ENCODE data around the gene FOXJ3. TPM values are rescaled to one million over a fixed set of nuclear protein-coding genes. Genes with fewer than 3 reads are reported as not detected.
A peak's percentile ranks its signal among the peaks of the same experiment; 100 is the strongest.

The FOXJ3 gene
- total RNA-seq, 3 donors from 2014 or later = 52.6 to 82.7 (median 57.7) TPM

DNA sequence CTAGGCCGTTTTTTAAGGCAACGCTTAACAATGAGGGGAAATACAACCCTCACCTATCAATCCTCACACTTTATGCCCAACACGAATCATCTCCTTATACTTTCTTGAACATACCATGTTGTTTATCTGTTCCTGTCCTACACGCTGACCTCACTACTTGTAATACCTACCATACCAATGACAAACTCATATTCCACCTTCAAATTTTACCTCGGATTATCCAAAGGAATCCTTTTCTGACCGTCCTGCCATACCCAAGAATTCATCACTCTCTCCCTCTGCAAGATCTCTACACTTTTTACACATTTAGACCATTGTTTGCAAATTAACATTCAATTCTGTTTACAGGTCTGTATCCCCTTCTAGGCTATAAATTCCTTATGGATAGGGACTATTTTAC is 106.1 kb downstream of the FOXJ3 start:
- TF ChIP-seq, protein P1, sequence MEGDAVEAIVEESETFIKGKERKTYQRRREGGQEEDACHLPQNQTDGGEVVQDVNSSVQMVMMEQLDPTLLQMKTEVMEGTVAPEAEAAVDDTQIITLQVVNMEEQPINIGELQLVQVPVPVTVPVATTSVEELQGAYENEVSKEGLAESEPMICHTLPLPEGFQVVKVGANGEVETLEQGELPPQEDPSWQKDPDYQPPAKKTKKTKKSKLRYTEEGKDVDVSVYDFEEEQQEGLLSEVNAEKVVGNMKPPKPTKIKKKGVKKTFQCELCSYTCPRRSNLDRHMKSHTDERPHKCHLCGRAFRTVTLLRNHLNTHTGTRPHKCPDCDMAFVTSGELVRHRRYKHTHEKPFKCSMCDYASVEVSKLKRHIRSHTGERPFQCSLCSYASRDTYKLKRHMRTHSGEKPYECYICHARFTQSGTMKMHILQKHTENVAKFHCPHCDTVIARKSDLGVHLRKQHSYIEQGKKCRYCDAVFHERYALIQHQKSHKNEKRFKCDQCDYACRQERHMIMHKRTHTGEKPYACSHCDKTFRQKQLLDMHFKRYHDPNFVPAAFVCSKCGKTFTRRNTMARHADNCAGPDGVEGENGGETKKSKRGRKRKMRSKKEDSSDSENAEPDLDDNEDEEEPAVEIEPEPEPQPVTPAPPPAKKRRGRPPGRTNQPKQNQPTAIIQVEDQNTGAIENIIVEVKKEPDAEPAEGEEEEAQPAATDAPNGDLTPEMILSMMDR (IDR thresholded peaks at IDR 0.05) = no peak
- TF ChIP-seq POLR2AphosphoS5 (IDR thresholded peaks at IDR 0.05) = no peak
- no peak for TF ChIP-seq POLR2A (IDR thresholded peaks at IDR 0.05)
- no peaks in the 10 kb centered on the region for H3K27me3 ChIP-seq
- no peaks in the 10 kb centered on the region for H3K9me3 ChIP-seq
- H3K4me3 ChIP-seq = no peak overlapping the region
- intact Hi-C loops (cut with DNase I; ENCODE audit: low total_unique reads) = no loop called here
- H3K36me3 ChIP-seq = no peaks in the 10 kb centered on the region
- H3K27ac ChIP-seq = no peak overlapping the region
- H3K4me1 ChIP-seq = no peaks in the 10 kb centered on the region
- no peak for DNase-seq (ENCODE audit: low spot score in 2 of 2)

DNA sequence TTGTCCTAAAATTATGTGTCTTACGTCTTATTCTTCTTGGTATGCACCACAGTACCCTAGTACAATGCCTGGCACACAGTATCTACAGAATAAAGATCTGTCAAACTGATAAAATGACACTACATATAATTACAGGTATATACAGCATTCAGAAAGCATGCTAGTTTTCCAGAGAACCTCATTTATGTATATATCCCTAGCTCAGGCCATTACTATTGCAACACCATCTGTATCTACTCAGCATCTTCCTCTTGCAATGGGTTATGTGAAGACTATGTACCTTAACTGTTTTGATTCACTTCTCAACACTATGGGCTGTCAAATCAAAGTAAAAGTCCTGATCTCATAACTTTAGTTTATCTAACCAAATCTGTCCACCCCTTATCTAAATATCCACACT is 112.0 kb downstream of the FOXJ3 start:
- Histone ChIP-seq H3K4me3 (no peak overlapping the region), H3K4me1 (no peaks in the 10 kb centered on the region)
- DNase-seq (ENCODE audit: low spot score in 2 of 2) = no peak

DNA sequence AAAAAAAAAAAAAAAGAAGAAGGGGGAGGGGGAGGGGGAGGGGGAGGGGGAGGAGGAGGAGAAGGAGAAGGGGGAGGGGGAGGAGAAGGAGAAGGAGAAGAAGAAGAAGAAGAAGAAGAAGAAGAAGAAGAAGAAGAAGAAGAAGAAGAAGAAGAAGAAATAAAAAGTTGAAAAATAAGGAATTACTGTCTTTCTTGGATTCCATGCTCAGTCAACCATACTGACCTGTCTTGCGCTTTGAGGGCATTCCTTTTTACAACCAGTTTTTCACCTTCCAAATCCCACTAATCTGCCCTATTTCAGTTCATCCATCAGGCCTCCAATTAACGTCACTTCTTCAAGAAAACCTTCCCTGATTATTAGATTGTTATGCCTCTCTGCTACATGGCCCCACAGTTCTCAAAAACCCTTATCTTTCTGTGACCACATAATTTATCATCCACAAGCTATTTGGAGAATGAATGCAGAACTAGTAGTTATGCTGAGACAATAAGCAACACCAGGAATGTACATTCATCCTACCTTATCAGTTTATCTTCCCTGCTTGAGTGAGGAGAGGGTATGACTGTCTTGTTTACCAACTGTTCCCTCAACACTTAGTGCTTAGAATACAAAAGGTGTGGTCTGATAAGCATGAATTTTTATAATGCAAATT is 113.0 kb downstream of the FOXJ3 start:
- Histone ChIP-seq H3K9me3 (no peaks in the 10 kb centered on the region), H3K4me1 (no peaks in the 10 kb centered on the region), H3K4me3 (no peak overlapping the region), H3K27me3 (no peaks in the 10 kb centered on the region), H3K27ac (no peak overlapping the region), H3K36me3 (no peaks in the 10 kb centered on the region)
- TF ChIP-seq POLR2AphosphoS5 (IDR thresholded peaks at IDR 0.05) (no peak), POLR2A (IDR thresholded peaks at IDR 0.05) (no peak)
- TF ChIP-seq, protein P1 (IDR thresholded peaks at IDR 0.05) = no peak
- no peak for DNase-seq (ENCODE audit: low spot score in 2 of 2)
- intact Hi-C loops (cut with DNase I; ENCODE audit: low total_unique reads) = no loop called here

More for the DNA sequence above, 112.0 kb downstream of the FOXJ3 start:
- Histone ChIP-seq H3K36me3 (no peaks in the 10 kb centered on the region), H3K27me3 (no peaks in the 10 kb centered on the region), H3K27ac (no peak overlapping the region), H3K9me3 (no peaks in the 10 kb centered on the region)
- intact Hi-C loops (cut with DNase I; ENCODE audit: low total_unique reads) = no loop called here
- TF ChIP-seq, protein P1 (IDR thresholded peaks at IDR 0.05) = no peak
- TF ChIP-seq POLR2A (IDR thresholded peaks at IDR 0.05) (no peak), POLR2AphosphoS5 (IDR thresholded peaks at IDR 0.05) (no peak)

DNA sequence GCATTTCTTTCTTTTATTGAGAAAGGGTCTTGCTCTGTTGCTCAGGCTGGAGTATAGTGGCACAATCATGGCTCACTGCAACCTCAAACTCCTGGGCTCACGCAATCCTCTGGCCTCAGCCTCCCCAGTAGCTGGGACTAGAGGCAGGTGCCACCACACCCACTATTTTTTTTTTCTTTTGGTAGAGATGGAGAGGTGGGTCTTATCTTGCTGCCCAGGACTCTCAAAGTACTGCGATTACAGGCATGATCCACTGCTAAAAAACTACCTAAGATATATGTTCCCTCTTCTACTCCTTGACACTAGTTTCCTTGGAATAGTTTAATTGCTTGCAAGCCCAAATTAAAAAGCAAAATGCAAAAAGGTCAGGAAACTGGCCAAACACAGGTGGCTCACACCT is 113.6 kb downstream of the FOXJ3 start:
- no peak for DNase-seq (ENCODE audit: low spot score in 2 of 2)
- Histone ChIP-seq H3K4me1 (no peaks in the 10 kb centered on the region), H3K4me3 (no peak overlapping the region), H3K36me3 (no peaks in the 10 kb centered on the region), H3K9me3 (no peaks in the 10 kb centered on the region), H3K27me3 (no peaks in the 10 kb centered on the region), H3K27ac (no peak overlapping the region)
- TF ChIP-seq POLR2AphosphoS5 (IDR thresholded peaks at IDR 0.05) = no peak
- no peak for TF ChIP-seq POLR2A (IDR thresholded peaks at IDR 0.05)
- intact Hi-C loops (cut with DNase I; ENCODE audit: low total_unique reads) = no loop called here

DNA sequence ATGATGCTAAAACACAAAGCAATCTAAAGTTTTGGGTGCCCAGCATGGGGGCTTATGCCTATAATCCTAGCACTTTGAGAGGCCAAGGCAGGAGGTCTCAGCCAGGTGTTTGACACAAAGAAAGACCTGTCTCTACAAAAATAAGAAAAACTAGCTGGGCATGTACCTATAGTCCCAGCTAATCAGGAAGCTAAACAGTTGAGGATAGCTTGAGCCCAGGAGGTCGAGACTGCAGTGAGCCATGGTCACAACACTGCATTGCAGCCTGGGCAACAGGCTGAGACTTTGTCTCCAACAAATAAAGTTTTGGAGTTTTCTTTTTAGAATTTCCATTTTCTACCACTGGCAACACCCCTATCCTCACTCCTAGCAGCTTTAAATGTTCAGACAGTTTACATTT is 115.4 kb downstream of the FOXJ3 start:
- TF ChIP-seq POLR2AphosphoS5 (IDR thresholded peaks at IDR 0.05) = no peak
- no peak overlapping the region for H3K4me3 ChIP-seq
- intact Hi-C loops (cut with DNase I; ENCODE audit: low total_unique reads) = no loop called here
- no peak overlapping the region for H3K27ac ChIP-seq
- H3K9me3 ChIP-seq = no peaks in the 10 kb centered on the region
- no peak for DNase-seq (ENCODE audit: low spot score in 2 of 2)
- peaks cover 0 to 2% of the 10 kb centered on the region in 2 donors for H3K4me1 ChIP-seq
- H3K36me3 ChIP-seq = no peaks in the 10 kb centered on the region
- no peaks in the 10 kb centered on the region for H3K27me3 ChIP-seq

DNA sequence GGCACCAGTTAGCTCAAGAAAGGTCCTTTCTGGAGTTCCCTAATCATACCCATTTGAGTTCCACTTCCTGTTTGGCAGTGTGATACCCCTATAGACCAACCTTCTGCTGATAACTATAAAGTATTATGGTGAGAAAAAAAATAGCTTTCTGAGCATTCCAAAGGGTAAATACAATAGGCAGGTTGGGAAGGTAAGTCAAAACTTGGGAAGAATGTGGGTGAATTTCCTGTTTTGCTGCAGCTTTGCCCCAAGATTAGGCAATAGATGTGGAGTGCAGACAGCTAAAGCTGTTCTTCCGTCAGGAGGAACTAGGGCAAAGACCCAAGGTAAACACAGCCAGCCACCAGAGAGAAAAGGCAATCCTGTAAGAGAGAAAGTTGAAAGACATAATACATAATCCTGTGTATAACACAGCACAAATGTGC is 120.6 kb downstream of the FOXJ3 start:
- no peak overlapping the region for H3K4me3 ChIP-seq
- DNase-seq (ENCODE audit: low spot score in 2 of 2) = peak in 1 of 2 donors; percentile 35
- H3K9me3 ChIP-seq = no peaks in the 10 kb centered on the region
- peak overlapping the region; percentile 22 to 74 for H3K27ac ChIP-seq
- H3K27me3 ChIP-seq = no peaks in the 10 kb centered on the region
- TF ChIP-seq, protein P1 (IDR thresholded peaks at IDR 0.05) = no peak
- TF ChIP-seq POLR2AphosphoS5 (IDR thresholded peaks at IDR 0.05) = no peak
- no peak for TF ChIP-seq POLR2A (IDR thresholded peaks at IDR 0.05)
- intact Hi-C loops (cut with DNase I; ENCODE audit: low total_unique reads) = no loop called here
- peaks cover 0 to 16% of the 10 kb centered on the region in 2 donors for H3K4me1 ChIP-seq
- no peaks in the 10 kb centered on the region for H3K36me3 ChIP-seq

Data from breast epithelium (tissue), 4 donors.